ENCODE measurements around the gene IQCM.

IQCM gene

GRCh38 chr4:149711593-149712365 lies 103.9 kb downstream of the IQCM start:
- Histone ChIP-seq H3K4me2 (ENCODE audit: low read length) (no peak overlapping the region), H3K9ac (no peak overlapping the region), H3K27ac (no peak overlapping the region), H3K4me3 (ENCODE audit: low read depth, low read length) (no peak overlapping the region), H3K9me3 (ENCODE audit: control insufficient read depth, low read length) (no peaks in the 10 kb centered on the region), H3K79me2 (no peaks in the 10 kb centered on the region), H3K27me3 (ENCODE audit: control insufficient read depth, insufficient read depth, low read length) (no peaks in the 10 kb centered on the region), H3K36me3 (ENCODE audit: control insufficient read depth, insufficient read depth, low read length) (no peaks in the 10 kb centered on the region), H3K4me1 (no peaks in the 10 kb centered on the region), H2AFZ (no peak overlapping the region)
- TF ChIP-seq, protein P1, sequence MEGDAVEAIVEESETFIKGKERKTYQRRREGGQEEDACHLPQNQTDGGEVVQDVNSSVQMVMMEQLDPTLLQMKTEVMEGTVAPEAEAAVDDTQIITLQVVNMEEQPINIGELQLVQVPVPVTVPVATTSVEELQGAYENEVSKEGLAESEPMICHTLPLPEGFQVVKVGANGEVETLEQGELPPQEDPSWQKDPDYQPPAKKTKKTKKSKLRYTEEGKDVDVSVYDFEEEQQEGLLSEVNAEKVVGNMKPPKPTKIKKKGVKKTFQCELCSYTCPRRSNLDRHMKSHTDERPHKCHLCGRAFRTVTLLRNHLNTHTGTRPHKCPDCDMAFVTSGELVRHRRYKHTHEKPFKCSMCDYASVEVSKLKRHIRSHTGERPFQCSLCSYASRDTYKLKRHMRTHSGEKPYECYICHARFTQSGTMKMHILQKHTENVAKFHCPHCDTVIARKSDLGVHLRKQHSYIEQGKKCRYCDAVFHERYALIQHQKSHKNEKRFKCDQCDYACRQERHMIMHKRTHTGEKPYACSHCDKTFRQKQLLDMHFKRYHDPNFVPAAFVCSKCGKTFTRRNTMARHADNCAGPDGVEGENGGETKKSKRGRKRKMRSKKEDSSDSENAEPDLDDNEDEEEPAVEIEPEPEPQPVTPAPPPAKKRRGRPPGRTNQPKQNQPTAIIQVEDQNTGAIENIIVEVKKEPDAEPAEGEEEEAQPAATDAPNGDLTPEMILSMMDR (IDR thresholded peaks at IDR 0.05) = no peak

DNA sequence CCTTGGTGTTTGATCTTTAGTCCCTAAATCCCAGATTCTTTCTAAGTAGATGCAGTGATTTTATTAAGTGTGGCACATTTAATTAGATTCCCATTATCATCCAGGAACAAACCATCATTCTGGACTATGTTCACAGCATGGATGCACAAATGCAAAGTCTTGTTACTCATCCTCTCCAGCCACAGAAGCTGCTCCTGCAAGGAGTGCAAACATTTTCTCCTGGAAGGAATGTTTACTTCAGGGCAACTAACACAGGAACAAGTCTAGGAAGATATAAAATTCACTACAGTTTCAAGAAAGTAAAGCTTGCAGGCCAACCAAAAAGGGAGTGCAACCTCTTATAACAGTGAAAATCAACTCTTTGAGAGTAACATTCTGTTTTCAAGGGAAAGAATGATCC lies 106.0 kb downstream of the IQCM start:
- Histone ChIP-seq H3K27me3 (ENCODE audit: control insufficient read depth, insufficient read depth, low read length) (no peaks in the 10 kb centered on the region), H3K4me3 (ENCODE audit: low read depth, low read length) (no peak overlapping the region), H2AFZ (no peak overlapping the region), H3K4me1 (no peaks in the 10 kb centered on the region), H3K4me2 (ENCODE audit: low read length) (no peak overlapping the region), H3K27ac (no peak overlapping the region), H3K9me3 (ENCODE audit: control insufficient read depth, low read length) (no peaks in the 10 kb centered on the region), H3K79me2 (no peaks in the 10 kb centered on the region), H3K9ac (no peak overlapping the region), H3K36me3 (ENCODE audit: control insufficient read depth, insufficient read depth, low read length) (no peaks in the 10 kb centered on the region)
- TF ChIP-seq, protein P1 (IDR thresholded peaks at IDR 0.05) = no peak

DNA sequence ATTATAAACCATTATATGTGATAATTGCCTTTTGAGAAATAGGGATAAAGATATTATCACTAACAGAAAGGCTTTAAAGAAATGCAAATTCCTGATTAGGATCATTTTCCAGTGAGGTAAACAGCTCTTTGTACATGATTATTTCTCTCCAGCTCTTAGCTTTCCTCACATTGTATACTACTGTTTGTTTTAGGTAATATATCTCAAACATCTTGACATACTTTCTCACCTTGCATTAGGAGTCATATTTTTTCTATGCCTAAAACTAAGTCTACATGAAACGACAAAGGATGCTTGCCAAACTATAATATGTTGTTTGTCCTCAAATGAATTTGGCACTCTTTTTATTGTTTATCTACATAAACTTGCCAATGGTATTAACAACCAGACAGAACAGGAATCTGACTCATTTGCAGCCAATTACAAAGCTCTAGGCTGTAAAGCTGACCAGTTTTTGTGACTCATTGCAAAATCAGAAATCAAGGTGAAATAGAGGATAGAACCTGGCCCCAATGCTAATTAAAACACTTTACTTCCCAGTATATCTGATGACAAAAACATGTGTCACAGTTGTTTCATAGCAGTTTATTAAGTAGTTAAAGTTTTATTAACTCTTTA lies 107.0 kb downstream of the IQCM start:
- H3K4me3 ChIP-seq (ENCODE audit: low read depth, low read length) = no peak overlapping the region
- no peak overlapping the region for H3K27ac ChIP-seq
- no peaks in the 10 kb centered on the region for H3K9me3 ChIP-seq (ENCODE audit: control insufficient read depth, low read length)
- H3K4me1 ChIP-seq = no peaks in the 10 kb centered on the region
- H3K9ac ChIP-seq = no peak overlapping the region
- H3K79me2 ChIP-seq = no peaks in the 10 kb centered on the region
- no peak overlapping the region for H2AFZ ChIP-seq
- TF ChIP-seq, protein P1 (IDR thresholded peaks at IDR 0.05) = no peak
- no peaks in the 10 kb centered on the region for H3K36me3 ChIP-seq (ENCODE audit: control insufficient read depth, insufficient read depth, low read length)
- no peaks in the 10 kb centered on the region for H3K27me3 ChIP-seq (ENCODE audit: control insufficient read depth, insufficient read depth, low read length)
- H3K4me2 ChIP-seq (ENCODE audit: low read length) = no peak overlapping the region

DNA sequence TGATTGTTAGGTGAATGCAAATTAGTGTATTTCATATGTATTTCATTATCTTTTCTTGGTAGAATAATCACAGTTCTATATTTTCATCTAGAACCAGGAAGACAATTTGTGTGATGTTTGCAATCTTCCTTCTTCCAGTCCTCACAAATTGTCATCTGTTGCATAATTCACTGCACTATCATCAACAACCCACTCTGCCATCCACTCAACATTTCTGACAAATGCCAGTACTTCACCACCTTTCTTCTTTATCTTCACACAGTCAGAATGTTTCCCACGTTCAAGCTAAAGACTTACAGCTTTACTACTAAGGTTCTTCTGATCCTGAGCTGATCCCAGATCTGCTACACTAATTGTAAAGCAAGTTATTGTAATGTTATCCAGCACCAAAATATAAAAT lies 107.8 kb downstream of the IQCM start:
- no peak overlapping the region for H3K27ac ChIP-seq
- TF ChIP-seq, protein P1 (IDR thresholded peaks at IDR 0.05) = no peak
- H3K4me1 ChIP-seq = no peaks in the 10 kb centered on the region
- H3K27me3 ChIP-seq (ENCODE audit: control insufficient read depth, insufficient read depth, low read length) = no peaks in the 10 kb centered on the region
- H3K4me3 ChIP-seq (ENCODE audit: low read depth, low read length) = no peak overlapping the region
- H3K9ac ChIP-seq = no peak overlapping the region
- H3K79me2 ChIP-seq = no peaks in the 10 kb centered on the region
- H3K36me3 ChIP-seq (ENCODE audit: control insufficient read depth, insufficient read depth, low read length) = no peaks in the 10 kb centered on the region
- no peak overlapping the region for H2AFZ ChIP-seq
- no peaks in the 10 kb centered on the region for H3K9me3 ChIP-seq (ENCODE audit: control insufficient read depth, low read length)
- H3K4me2 ChIP-seq (ENCODE audit: low read length) = no peak overlapping the region
